ENCODE data around the gene MDK. TPM values are rescaled to one million over a fixed set of nuclear protein-coding genes. Genes with fewer than 3 reads are reported as not detected.

The MDK gene
- total RNA-seq, 4 donors from 2014 or later, result 22.3 to 340 (median 205) TPM

- Histone ChIP-seq H3K4me3 (no peak overlapping the region), H3K36me3 (peaks cover 0 to 61% (median 0%) of the 10 kb centered on the region in 3 donors), H3K4me1 (peaks cover 0 to 5% (median 0%) of the 10 kb centered on the region in 4 donors), H3K27ac (no peak overlapping the region), H3K9me3 (no peaks in the 10 kb centered on the region), H3K27me3 (no peaks in the 10 kb centered on the region)
- no peak for DNase-seq
- no peak for TF ChIP-seq POLR2A (IDR thresholded peaks at IDR 0.05)
- TF ChIP-seq CTCF (IDR thresholded peaks at IDR 0.05), result no peak
These were observed 36.2 kb downstream of the MDK start for GRCh38 chr11:46417711-46418110.

GRCh38 chr11:46418751-46419150 is 37.3 kb downstream of the MDK start:
- DNase-seq, result no peak

GRCh38 chr11:46420513-46420912 is 39.0 kb downstream of the MDK start:
- TF ChIP-seq CTCF (IDR thresholded peaks at IDR 0.05) (no peak), POLR2A (IDR thresholded peaks at IDR 0.05) (no peak)
- peaks cover 0 to 10% (median 0%) of the 10 kb centered on the region in 4 donors for H3K4me1 ChIP-seq
- no peak for DNase-seq
- H3K36me3 ChIP-seq, result peaks cover 0 to 38% (median 0%) of the 10 kb centered on the region in 3 donors
- no peak overlapping the region for H3K4me3 ChIP-seq
- no peaks in the 10 kb centered on the region for H3K27me3 ChIP-seq
- no peak overlapping the region for H3K27ac ChIP-seq
- H3K9me3 ChIP-seq, result no peaks in the 10 kb centered on the region

More at GRCh38 chr11:46418751-46419150, 37.3 kb downstream of the MDK start:
- Histone ChIP-seq H3K27ac (no peak overlapping the region), H3K9me3 (no peaks in the 10 kb centered on the region), H3K36me3 (peaks cover 0 to 51% (median 0%) of the 10 kb centered on the region in 3 donors), H3K4me1 (peaks cover 0 to 10% (median 0%) of the 10 kb centered on the region in 4 donors), H3K27me3 (no peaks in the 10 kb centered on the region), H3K4me3 (no peak overlapping the region)
- TF ChIP-seq POLR2A (IDR thresholded peaks at IDR 0.05) (no peak), CTCF (IDR thresholded peaks at IDR 0.05) (no peak)

- TF ChIP-seq POLR2A (IDR thresholded peaks at IDR 0.05) (no peak), CTCF (IDR thresholded peaks at IDR 0.05) (no peak)
- DNase-seq, result no peak
- H3K27me3 ChIP-seq, result no peaks in the 10 kb centered on the region
- H3K36me3 ChIP-seq, result peaks cover 0 to 35% (median 0%) of the 10 kb centered on the region in 3 donors
- H3K4me3 ChIP-seq, result no peak overlapping the region
- H3K4me1 ChIP-seq, result peaks cover 0 to 10% (median 0%) of the 10 kb centered on the region in 4 donors
- H3K27ac ChIP-seq, result no peak overlapping the region
- no peaks in the 10 kb centered on the region for H3K9me3 ChIP-seq
These were observed 39.9 kb downstream of the MDK start for GRCh38 chr11:46421257-46421880.

GRCh38 chr11:46422588-46422987 is 41.1 kb downstream of the MDK start:
- no peaks in the 10 kb centered on the region for H3K27me3 ChIP-seq
- H3K36me3 ChIP-seq, result peaks cover 0 to 33% (median 0%) of the 10 kb centered on the region in 3 donors
- TF ChIP-seq CTCF (IDR thresholded peaks at IDR 0.05), result no peak
- TF ChIP-seq POLR2A (IDR thresholded peaks at IDR 0.05), result no peak
- H3K4me1 ChIP-seq, result peaks cover 0 to 10% (median 0%) of the 10 kb centered on the region in 4 donors
- DNase-seq, result no peak
- H3K4me3 ChIP-seq, result no peak overlapping the region
- no peaks in the 10 kb centered on the region for H3K9me3 ChIP-seq
- H3K27ac ChIP-seq, result no peak overlapping the region

Data from Peyer's patch (tissue), 4 donors.